CD4-positive, alpha-beta T cell (primary cell): ENCODE measurements around the gene DAD1. TPM values are rescaled to one million over a fixed set of nuclear protein-coding genes. Genes with fewer than 3 reads are reported as not detected.

ENCODE experiments used
- ATAC-seq: fragments of 200-7000 bp; cut with Tn5 transposase; one replicate; pipeline ENCODE4 v1.10.0; 2022; ENCODE audit warnings: mild to moderate bottlenecking; ENCODE audit not compliant: poor library complexity
- CTCF ChIA-PET: fragments of 350-600 bp; sonication (Branson Sonifier 250); formaldehyde crosslinking; loops from one replicate; lab custom pipeline; 2021; ENCODE audit warnings: antibody characterized with exemption, inconsistent platforms; lab: Charles Lee
- POLR2A ChIA-PET: fragments of 350-600 bp; sonication (Branson Sonifier 250); formaldehyde crosslinking; loops from one replicate; lab custom pipeline; 2021; ENCODE audit warnings: antibody characterized with exemption, inconsistent platforms; lab: Charles Lee
- DNase-seq, 14 experiments: peaks; one replicate each; pipeline ENCODE4 v3.0.0-alpha.2; 2013 to 2020; ENCODE audit warnings: mixed read lengths in 2 of 14
- H3K27ac ChIP-seq, 2 donors: one replicate each; pipeline versions ENCODE4 v1.5.1 to v1.7.0; 2013; ENCODE audit warnings: low read length in 2 of 2, low read depth in 1 of 2, mild to moderate bottlenecking in 1 of 2
- H3K27me3 ChIP-seq, 2 experiments: 1 replicate in 1 of 2; 2 replicates in 1 of 2; pipeline versions ENCODE4 v1.6.1 to v1.7.0; 2013; ENCODE audit warnings: low read length in 2 of 2, control low read depth in 1 of 2, mild to moderate bottlenecking in 1 of 2, moderate library complexity in 1 of 2; ENCODE audit not compliant: insufficient read depth in 2 of 2, control insufficient read depth in 1 of 2
- H3K36me3 ChIP-seq: one replicate; pipeline ENCODE4 v1.6.1; 2013; ENCODE audit warnings: low read length, control low read depth; ENCODE audit not compliant: insufficient read depth
- H3K4me1 ChIP-seq: one replicate; pipeline ENCODE4 v1.6.1; 2013; ENCODE audit warnings: low read length, control low read depth; ENCODE audit not compliant: insufficient read depth
- H3K4me3 ChIP-seq: one replicate; pipeline ENCODE4 v1.5.1; 2013; ENCODE audit warnings: mild to moderate bottlenecking, low read length, moderate library complexity
- H3K9me3 ChIP-seq, 2 experiments: 1 replicate in 1 of 2; 2 replicates in 1 of 2; pipeline versions ENCODE4 v1.6.1 to v1.7.0; 2013; ENCODE audit warnings: low read length in 2 of 2, mild to moderate bottlenecking in 2 of 2, control low read depth in 1 of 2, moderate library complexity in 1 of 2; ENCODE audit not compliant: control insufficient read depth in 1 of 2, insufficient read depth in 1 of 2
- H3K27ac Mint-ChIP-seq: one replicate; pipeline ENCODE4 v1.8.0; 2020; ENCODE audit warnings: mixed read lengths
- H3K27me3 Mint-ChIP-seq: one replicate; pipeline ENCODE4 v1.8.0; 2021; ENCODE audit warnings: mixed read lengths
- H3K36me3 Mint-ChIP-seq: one replicate; pipeline ENCODE4 v1.8.0; 2021; ENCODE audit warnings: low read depth, mixed read lengths
- H3K4me1 Mint-ChIP-seq: one replicate; pipeline ENCODE4 v1.8.0; 2021; ENCODE audit warnings: low read depth, mixed read lengths
- H3K4me3 Mint-ChIP-seq: one replicate; pipeline ENCODE4 v1.8.0; 2020; ENCODE audit warnings: mild to moderate bottlenecking, mixed read lengths
- H3K9me3 Mint-ChIP-seq: one replicate; pipeline ENCODE4 v1.8.0; 2020; ENCODE audit warnings: mixed read lengths
- CTCF ChIP-seq: fragments of 200-600 bp; IDR thresholded peaks from one replicate; pipeline ENCODE4 v1.8.0; 2022; ENCODE audit warnings: antibody characterized with exemption, mild to moderate bottlenecking
- intact Hi-C, 2 experiments: fragments of 100-400 bp; cut with DNase I in 1 of 2; cut with micrococcal nuclease in 1 of 2; formaldehyde crosslinking; loops; one replicate each; pipeline versions ENCODE4 v1.15.1 to v1.9.0; 2023 to 2025; cut with DNase I, micrococcal nuclease
- total RNA-seq, 174 experiments: library from RNA in 2 of 174; stranded (reverse) in 2 of 174; gene quantifications; one replicate each; pipeline ENCODE4 v1.2.3 and lab custom pipeline; 2021 to 2026

Gene DAD1
- total RNA-seq, 2 experiments from 2014 or later, result 41.8 to 44.1 TPM

GRCh38 chr14:22630486-22630885 lies 41.5 kb upstream of the DAD1 start:
- H3K4me1 ChIP-seq, result no peaks in the 10 kb centered on the region
- Mint-ChIP-seq H3K27me3 (peaks cover 18% of the 10 kb centered on the region), H3K36me3 (no peaks in the 10 kb centered on the region), H3K4me3 (no peak overlapping the region), H3K4me1 (no peaks in the 10 kb centered on the region), H3K27ac (no peak overlapping the region), H3K9me3 (no peaks in the 10 kb centered on the region)
- intact Hi-C loops, result no loop called here
- ATAC-seq (no peak), DNase-seq (no peak)
- no peaks in the 10 kb centered on the region for H3K36me3 ChIP-seq
- no peak overlapping the region for H3K4me3 ChIP-seq
- ChIA-PET POLR2A (interaction anchor here (0.8 kb wide), 1 partner anchor 43 kb away, joined by 3 read pairs; no protein-coding TSS in a partner anchor), CTCF (no interaction called here)
- no peak for TF ChIP-seq CTCF
- peaks cover 0 to 4% of the 10 kb centered on the region in 2 experiments for H3K9me3 ChIP-seq
- H3K27ac ChIP-seq, result no peak overlapping the region
- peaks cover 4% of the 10 kb centered on the region in 2 experiments for H3K27me3 ChIP-seq

- Mint-ChIP-seq H3K4me3 (no peak overlapping the region), H3K27ac (no peak overlapping the region), H3K4me1 (no peaks in the 10 kb centered on the region), H3K9me3 (no peaks in the 10 kb centered on the region), H3K27me3 (peaks cover 18% of the 10 kb centered on the region), H3K36me3 (no peaks in the 10 kb centered on the region)
- intact Hi-C loops, result no loop called here
- no peak for ATAC-seq
- H3K9me3 ChIP-seq, result peaks cover 0 to 4% of the 10 kb centered on the region in 2 experiments
- no peak for DNase-seq
- no peak overlapping the region for H3K4me3 ChIP-seq
- no peaks in the 10 kb centered on the region for H3K4me1 ChIP-seq
- H3K27me3 ChIP-seq, result peaks cover 4% of the 10 kb centered on the region in 2 experiments
- H3K27ac ChIP-seq, result no peak overlapping the region
- ChIA-PET POLR2A (interaction anchor here (0.8 kb wide), 1 partner anchor 42 kb away, joined by 3 read pairs; no protein-coding TSS in a partner anchor), CTCF (interaction anchor here (0.6 kb wide), 1 partner anchor 58 kb away, joined by 4 read pairs; no protein-coding TSS in a partner anchor)
- no peaks in the 10 kb centered on the region for H3K36me3 ChIP-seq
- no peak for TF ChIP-seq CTCF
Measured at GRCh38 chr14:22630066-22630465, 41.0 kb upstream of the DAD1 start.

DNA sequence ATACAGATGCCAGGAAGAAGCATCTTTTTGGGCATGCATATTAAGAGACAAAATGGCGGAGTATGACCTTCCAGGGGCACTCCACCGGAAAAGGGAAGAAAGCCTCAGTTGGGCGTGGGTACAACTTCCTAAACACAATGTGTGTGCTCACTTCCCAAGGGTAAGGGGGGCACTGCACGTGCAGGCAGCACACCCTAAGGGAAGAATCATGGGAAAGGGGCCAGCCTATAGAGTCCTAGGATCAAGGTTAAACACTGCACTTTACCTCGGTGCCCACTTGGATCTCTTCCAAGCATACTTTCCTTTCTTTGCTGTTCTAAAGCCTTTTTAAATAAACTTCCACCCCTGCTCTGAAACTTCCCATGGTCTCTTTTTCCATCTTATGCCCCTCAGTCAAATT lies 40.3 kb upstream of the DAD1 start:
- intact Hi-C loops, result no loop called here
- Mint-ChIP-seq H3K27ac (no peak overlapping the region), H3K4me1 (no peaks in the 10 kb centered on the region), H3K27me3 (peaks cover 18% of the 10 kb centered on the region), H3K4me3 (no peak overlapping the region), H3K36me3 (no peaks in the 10 kb centered on the region), H3K9me3 (no peaks in the 10 kb centered on the region)
- ATAC-seq, result no peak
- Histone ChIP-seq H3K9me3 (peaks cover 0 to 4% of the 10 kb centered on the region in 2 experiments), H3K4me1 (no peaks in the 10 kb centered on the region), H3K4me3 (no peak overlapping the region), H3K27me3 (peaks cover 4% of the 10 kb centered on the region in 2 experiments), H3K36me3 (no peaks in the 10 kb centered on the region), H3K27ac (no peak overlapping the region)
- CTCF ChIA-PET, result interaction anchor here (0.6 kb wide), 1 partner anchor 58 kb away, joined by 4 read pairs; no protein-coding TSS in a partner anchor
- TF ChIP-seq CTCF, result no peak
- no peak for DNase-seq
- POLR2A ChIA-PET, result interaction anchor here (0.8 kb wide), 1 partner anchor 42 kb away, joined by 3 read pairs; no protein-coding TSS in a partner anchor
